HEK293 (cell line): ENCODE results near the gene IGF1R.

ENCODE experiments used
- EGR2 ChIP-seq: fragments of 450-650 bp; formaldehyde crosslinking; IDR thresholded peaks from 2 replicates; pipeline ENCODE4 v1.5.1; 2016; ENCODE audit warnings: low read depth, missing biosample characterization, missing genetic modification characterization
- MZF1 ChIP-seq: fragments of 450-650 bp; formaldehyde crosslinking; IDR thresholded peaks from 2 replicates; pipeline ENCODE4 v1.5.1; 2017; ENCODE audit warnings: missing biosample characterization, missing genetic modification characterization, borderline replicate concordance
- ZNF10 ChIP-seq: fragments of 450-650 bp; formaldehyde crosslinking; IDR thresholded peaks from 2 replicates; pipeline ENCODE4 v1.5.1; 2017; ENCODE audit warnings: missing biosample characterization, missing genetic modification characterization
- ZNF133 ChIP-seq: fragments of 450-650 bp; formaldehyde crosslinking; IDR thresholded peaks from 2 replicates; pipeline ENCODE4 v1.5.1; 2016; ENCODE audit warnings: missing biosample characterization, missing genetic modification characterization
- ZNF311 ChIP-seq: fragments of 450-650 bp; formaldehyde crosslinking; IDR thresholded peaks from 2 replicates; pipeline ENCODE4 v1.5.1; 2017; ENCODE audit warnings: missing biosample characterization, missing genetic modification characterization, borderline replicate concordance
- ZSCAN30 ChIP-seq: fragments of 450-650 bp; IDR thresholded peaks from 2 replicates; pipeline ENCODE4 v1.5.1; 2018; ENCODE audit warnings: missing biosample characterization, mild to moderate bottlenecking, missing genetic modification characterization, moderate library complexity
- TF ChIP-seq, protein P1 (sequence below): fragments of 450-650 bp; formaldehyde crosslinking; IDR thresholded peaks from 2 replicates; pipeline ENCODE4 v1.5.1; 2016; ENCODE audit warnings: missing biosample characterization, missing genetic modification characterization
- TF ChIP-seq, protein P2 (sequence below): fragments of 450-650 bp; formaldehyde crosslinking; IDR thresholded peaks from 2 replicates; pipeline ENCODE4 v1.5.1; 2016; ENCODE audit warnings: missing biosample characterization, missing genetic modification characterization
- TF ChIP-seq, protein P3 (sequence below): fragments of 450-650 bp; formaldehyde crosslinking; IDR thresholded peaks from 2 replicates; pipeline ENCODE4 v1.5.1; 2016; ENCODE audit warnings: missing biosample characterization, missing genetic modification characterization
- TF ChIP-seq, protein P4 (sequence below): fragments of 450-650 bp; formaldehyde crosslinking; IDR thresholded peaks from 2 replicates; pipeline ENCODE4 v1.5.1; 2016; ENCODE audit warnings: missing biosample characterization, missing genetic modification characterization

DNA sequence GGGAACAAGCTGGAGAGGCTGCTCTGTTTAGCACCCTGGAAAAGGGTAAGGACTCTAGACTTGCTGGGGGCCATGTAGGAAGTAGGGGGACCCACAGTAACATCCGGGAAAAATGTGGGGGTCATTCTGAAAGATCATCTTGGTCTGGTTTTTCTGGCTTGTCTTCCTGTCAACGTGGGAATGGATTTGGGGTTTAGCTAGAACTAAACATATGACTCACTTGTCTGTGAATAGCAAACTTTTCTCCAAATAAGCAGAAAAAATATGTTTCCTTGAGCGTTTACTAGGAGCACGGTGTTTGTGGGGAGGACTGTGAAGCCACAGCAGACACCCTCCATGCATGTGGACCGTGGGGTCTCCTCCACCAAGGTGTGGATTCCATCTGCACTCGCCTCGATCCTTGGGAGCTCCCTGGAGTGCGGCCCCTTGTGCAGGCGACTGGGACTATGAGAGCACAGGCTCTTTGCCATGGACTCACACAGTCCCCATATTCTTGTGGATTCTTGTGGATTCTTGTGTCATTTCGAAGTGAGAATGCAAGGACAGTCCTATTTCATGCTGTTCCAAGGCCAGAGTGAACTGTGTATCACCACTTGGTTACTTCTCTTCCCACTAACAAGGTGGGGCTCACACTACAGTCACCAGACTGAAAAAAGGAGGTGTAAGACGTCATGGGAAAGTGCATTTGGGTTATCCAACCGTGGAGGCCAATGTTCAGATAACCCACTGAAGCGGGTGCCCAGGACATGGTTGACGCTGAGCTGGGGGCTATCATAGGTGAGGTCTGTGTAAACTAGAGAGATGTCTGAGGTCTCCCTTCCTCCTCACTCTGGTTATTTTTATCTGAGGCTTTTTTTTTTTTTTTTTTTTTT is 333.7 kb downstream of the IGF1R start:
- no peak for TF ChIP-seq ZNF10 (tag by site-specific recombination)
- no peak for TF ChIP-seq ZNF311 (tag by site-specific recombination)
- no peak for TF ChIP-seq MZF1 (tag by site-specific recombination)
- TF ChIP-seq, protein P1, sequence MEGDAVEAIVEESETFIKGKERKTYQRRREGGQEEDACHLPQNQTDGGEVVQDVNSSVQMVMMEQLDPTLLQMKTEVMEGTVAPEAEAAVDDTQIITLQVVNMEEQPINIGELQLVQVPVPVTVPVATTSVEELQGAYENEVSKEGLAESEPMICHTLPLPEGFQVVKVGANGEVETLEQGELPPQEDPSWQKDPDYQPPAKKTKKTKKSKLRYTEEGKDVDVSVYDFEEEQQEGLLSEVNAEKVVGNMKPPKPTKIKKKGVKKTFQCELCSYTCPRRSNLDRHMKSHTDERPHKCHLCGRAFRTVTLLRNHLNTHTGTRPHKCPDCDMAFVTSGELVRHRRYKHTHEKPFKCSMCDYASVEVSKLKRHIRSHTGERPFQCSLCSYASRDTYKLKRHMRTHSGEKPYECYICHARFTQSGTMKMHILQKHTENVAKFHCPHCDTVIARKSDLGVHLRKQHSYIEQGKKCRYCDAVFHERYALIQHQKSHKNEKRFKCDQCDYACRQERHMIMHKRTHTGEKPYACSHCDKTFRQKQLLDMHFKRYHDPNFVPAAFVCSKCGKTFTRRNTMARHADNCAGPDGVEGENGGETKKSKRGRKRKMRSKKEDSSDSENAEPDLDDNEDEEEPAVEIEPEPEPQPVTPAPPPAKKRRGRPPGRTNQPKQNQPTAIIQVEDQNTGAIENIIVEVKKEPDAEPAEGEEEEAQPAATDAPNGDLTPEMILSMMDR: no peak
- TF ChIP-seq EGR2: no peak
- TF ChIP-seq, protein P2, sequence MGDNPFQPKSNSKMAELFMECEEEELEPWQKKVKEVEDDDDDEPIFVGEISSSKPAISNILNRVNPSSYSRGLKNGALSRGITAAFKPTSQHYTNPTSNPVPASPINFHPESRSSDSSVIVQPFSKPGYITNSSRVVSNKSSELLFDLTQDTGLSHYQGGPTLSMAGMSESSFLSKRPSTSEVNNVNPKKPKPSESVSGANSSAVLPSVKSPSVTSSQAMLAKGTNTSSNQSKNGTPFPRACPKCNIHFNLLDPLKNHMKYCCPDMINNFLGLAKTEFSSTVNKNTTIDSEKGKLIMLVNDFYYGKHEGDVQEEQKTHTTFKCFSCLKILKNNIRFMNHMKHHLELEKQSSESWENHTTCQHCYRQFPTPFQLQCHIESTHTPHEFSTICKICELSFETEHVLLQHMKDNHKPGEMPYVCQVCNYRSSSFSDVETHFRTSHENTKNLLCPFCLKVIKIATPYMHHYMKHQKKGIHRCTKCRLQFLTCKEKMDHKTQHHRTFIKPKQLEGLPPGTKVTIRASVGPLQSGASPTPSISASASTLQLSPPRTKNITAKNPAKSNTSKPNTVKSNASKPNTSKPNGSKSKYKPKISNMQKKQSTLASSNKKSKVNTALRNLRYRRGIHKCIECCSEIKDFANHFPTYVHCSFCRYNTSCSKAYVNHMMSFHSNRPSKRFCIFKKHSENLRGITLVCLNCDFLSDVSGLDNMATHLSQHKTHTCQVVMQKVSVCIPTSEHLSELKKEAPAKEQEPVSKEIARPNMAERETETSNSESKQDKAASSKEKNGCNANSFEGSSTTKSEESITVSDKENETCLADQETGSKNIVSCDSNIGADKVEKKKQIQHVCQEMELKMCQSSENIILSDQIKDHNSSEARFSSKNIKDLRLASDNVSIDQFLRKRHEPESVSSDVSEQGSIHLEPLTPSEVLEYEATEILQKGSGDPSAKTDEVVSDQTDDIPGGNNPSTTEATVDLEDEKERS (tag by site-specific recombination): no peak
- no peak for TF ChIP-seq ZSCAN30 (tag by site-specific recombination)
- no peak for TF ChIP-seq ZNF133 (tag by site-specific recombination)
- TF ChIP-seq, protein P3, sequence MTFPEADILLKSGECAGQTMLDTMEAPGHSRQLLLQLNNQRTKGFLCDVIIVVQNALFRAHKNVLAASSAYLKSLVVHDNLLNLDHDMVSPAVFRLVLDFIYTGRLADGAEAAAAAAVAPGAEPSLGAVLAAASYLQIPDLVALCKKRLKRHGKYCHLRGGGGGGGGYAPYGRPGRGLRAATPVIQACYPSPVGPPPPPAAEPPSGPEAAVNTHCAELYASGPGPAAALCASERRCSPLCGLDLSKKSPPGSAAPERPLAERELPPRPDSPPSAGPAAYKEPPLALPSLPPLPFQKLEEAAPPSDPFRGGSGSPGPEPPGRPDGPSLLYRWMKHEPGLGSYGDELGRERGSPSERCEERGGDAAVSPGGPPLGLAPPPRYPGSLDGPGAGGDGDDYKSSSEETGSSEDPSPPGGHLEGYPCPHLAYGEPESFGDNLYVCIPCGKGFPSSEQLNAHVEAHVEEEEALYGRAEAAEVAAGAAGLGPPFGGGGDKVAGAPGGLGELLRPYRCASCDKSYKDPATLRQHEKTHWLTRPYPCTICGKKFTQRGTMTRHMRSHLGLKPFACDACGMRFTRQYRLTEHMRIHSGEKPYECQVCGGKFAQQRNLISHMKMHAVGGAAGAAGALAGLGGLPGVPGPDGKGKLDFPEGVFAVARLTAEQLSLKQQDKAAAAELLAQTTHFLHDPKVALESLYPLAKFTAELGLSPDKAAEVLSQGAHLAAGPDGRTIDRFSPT (tag by site-specific recombination): no peak
- TF ChIP-seq, protein P4, sequence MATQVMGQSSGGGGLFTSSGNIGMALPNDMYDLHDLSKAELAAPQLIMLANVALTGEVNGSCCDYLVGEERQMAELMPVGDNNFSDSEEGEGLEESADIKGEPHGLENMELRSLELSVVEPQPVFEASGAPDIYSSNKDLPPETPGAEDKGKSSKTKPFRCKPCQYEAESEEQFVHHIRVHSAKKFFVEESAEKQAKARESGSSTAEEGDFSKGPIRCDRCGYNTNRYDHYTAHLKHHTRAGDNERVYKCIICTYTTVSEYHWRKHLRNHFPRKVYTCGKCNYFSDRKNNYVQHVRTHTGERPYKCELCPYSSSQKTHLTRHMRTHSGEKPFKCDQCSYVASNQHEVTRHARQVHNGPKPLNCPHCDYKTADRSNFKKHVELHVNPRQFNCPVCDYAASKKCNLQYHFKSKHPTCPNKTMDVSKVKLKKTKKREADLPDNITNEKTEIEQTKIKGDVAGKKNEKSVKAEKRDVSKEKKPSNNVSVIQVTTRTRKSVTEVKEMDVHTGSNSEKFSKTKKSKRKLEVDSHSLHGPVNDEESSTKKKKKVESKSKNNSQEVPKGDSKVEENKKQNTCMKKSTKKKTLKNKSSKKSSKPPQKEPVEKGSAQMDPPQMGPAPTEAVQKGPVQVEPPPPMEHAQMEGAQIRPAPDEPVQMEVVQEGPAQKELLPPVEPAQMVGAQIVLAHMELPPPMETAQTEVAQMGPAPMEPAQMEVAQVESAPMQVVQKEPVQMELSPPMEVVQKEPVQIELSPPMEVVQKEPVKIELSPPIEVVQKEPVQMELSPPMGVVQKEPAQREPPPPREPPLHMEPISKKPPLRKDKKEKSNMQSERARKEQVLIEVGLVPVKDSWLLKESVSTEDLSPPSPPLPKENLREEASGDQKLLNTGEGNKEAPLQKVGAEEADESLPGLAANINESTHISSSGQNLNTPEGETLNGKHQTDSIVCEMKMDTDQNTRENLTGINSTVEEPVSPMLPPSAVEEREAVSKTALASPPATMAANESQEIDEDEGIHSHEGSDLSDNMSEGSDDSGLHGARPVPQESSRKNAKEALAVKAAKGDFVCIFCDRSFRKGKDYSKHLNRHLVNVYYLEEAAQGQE (tag by site-specific recombination): no peak
